SU-DHL-6 (cell line): Measurements from ENCODE around the gene SRSF1.

Experiments used
- H2AFZ ChIP-seq: fragments of 200-600 bp; sonication (generic); 2 replicates; pipeline ENCODE4 v1.6.1; 2014; ENCODE audit warnings: low read depth, mild to moderate bottlenecking, moderate library complexity, mixed read lengths, antibody characterized with exemption, low read length; ENCODE audit not compliant: severe bottlenecking
- H3F3A ChIP-seq: fragments of 200-600 bp; shearing (Covaris generic); 2 replicates; pipeline ENCODE4 v1.6.0; 2016; ENCODE audit warnings: antibody characterized with exemption, mild to moderate bottlenecking; ENCODE audit not compliant: insufficient read depth
- H3K27ac ChIP-seq: fragments of 200-600 bp; sonication (generic); 2 replicates; pipeline ENCODE4 v1.5.1; 2016; ENCODE audit warnings: low read depth, mild to moderate bottlenecking, low read length, moderate library complexity, mixed read lengths
- H3K27me3 ChIP-seq: fragments of 200-600 bp; sonication (generic), shearing (Covaris generic); 2 replicates; pipeline ENCODE4 v1.6.0; 2014; ENCODE audit warnings: mild to moderate bottlenecking, low read length
- H3K36me3 ChIP-seq: fragments of 200-600 bp; sonication (generic); 2 replicates; pipeline ENCODE4 v1.6.1; 2014; ENCODE audit warnings: mild to moderate bottlenecking, low read length, mixed read lengths
- H3K4me2 ChIP-seq: fragments of 300-600, 200-600 bp; shearing (Covaris generic), sonication (generic); 2 replicates; pipeline ENCODE4 v1.6.0; 2014; ENCODE audit warnings: low read length, low read depth, mild to moderate bottlenecking; ENCODE audit not compliant: poor library complexity, severe bottlenecking
- H3K4me3 ChIP-seq: fragments of 200-600 bp; sonication (generic); 2 replicates; pipeline ENCODE4 v1.5.1; 2014; ENCODE audit warnings: antibody characterized with exemption, low read length, mild to moderate bottlenecking, mixed read lengths; ENCODE audit not compliant: insufficient read depth, poor library complexity, severe bottlenecking
- H3K79me2 ChIP-seq: fragments of 200-600 bp; sonication (generic); 2 replicates; pipeline ENCODE4 v1.6.1; 2014; ENCODE audit warnings: mild to moderate bottlenecking, low read length, moderate library complexity; ENCODE audit not compliant: insufficient read depth
- H3K9ac ChIP-seq: fragments of 200-600 bp; sonication (generic); 2 replicates; pipeline ENCODE4 v1.7.0; 2014; ENCODE audit warnings: mild to moderate bottlenecking, low read length
- H3K9me2 ChIP-seq: fragments of 200-600 bp; sonication (generic); replicated peaks from 2 replicates; pipeline ENCODE4 v1.6.1; 2014; ENCODE audit warnings: low read length; ENCODE audit not compliant: insufficient read depth
- H3K9me3 ChIP-seq: fragments of 200-600 bp; sonication (generic); 2 replicates; pipeline ENCODE4 v1.6.1; 2014; ENCODE audit warnings: low read length, mixed read lengths; ENCODE audit not compliant: insufficient read depth
- H4K20me1 ChIP-seq: fragments of 200-600 bp; sonication (generic); 2 replicates; pipeline ENCODE4 v1.6.1; 2014; ENCODE audit warnings: low read depth, mild to moderate bottlenecking, antibody characterized with exemption, low read length, moderate library complexity, mixed read lengths
- CTCF ChIP-seq: fragments of 200-600 bp; sonication (generic); IDR thresholded peaks from one replicate; pipeline ENCODE4 v1.5.1; 2017; ENCODE audit warnings: antibody characterized with exemption, mild to moderate bottlenecking, low read length, moderate library complexity; ENCODE audit not compliant: insufficient read depth, poor library complexity, severe bottlenecking
- EZH2phosphoT487 ChIP-seq: fragments of 200-600 bp; sonication (generic), shearing (Covaris generic); conservative IDR thresholded peaks from 2 replicates; pipeline ENCODE4 v1.6.1; 2018; ENCODE audit warnings: mild to moderate bottlenecking, antibody characterized with exemption, low read length, moderate library complexity, mixed read lengths

The SRSF1 gene

GRCh38 chr17:57955183-57955931, 51.7 kb downstream of the SRSF1 start, which contains the start of gene CUEDC1:
Gene CUEDC1, minus strand, starts transcription at chr17:57955412. Its CDS starts 69,848 bp downstream, at chr17:57885564.
- Histone ChIP-seq H2AFZ (no peak within 1 kb of the TSS), H3K4me2 (peak within 1 kb of the TSS; percentile 45), H3K36me3 (no peaks in the 10 kb centered on the region), H3K4me3 (peak within 1 kb of the TSS; percentile 41), H3K79me2 (no peaks in the 10 kb centered on the region), H3K9ac (no peak within 1 kb of the TSS), H3K27me3 (no peaks in the 10 kb centered on the region), H3K9me2 (no peaks in the 10 kb centered on the region), H3F3A (no peaks in the 10 kb centered on the region), H3K27ac (no peak within 1 kb of the TSS), H4K20me1 (no peaks in the 10 kb centered on the region), H3K9me3 (no peaks in the 10 kb centered on the region)
- TF ChIP-seq CTCF (no peak), EZH2phosphoT487 (0 out of 2 replicates have a peak, but pooled peaks have one; percentile 53)

- Histone ChIP-seq H3K27ac (no peak overlapping the region), H3K36me3 (no peaks in the 10 kb centered on the region), H3K9me2 (no peaks in the 10 kb centered on the region), H3K27me3 (no peaks in the 10 kb centered on the region), H4K20me1 (no peaks in the 10 kb centered on the region), H3K9me3 (no peaks in the 10 kb centered on the region), H3K4me3 (no peak overlapping the region), H2AFZ (no peak overlapping the region), H3F3A (no peaks in the 10 kb centered on the region), H3K79me2 (no peaks in the 10 kb centered on the region), H3K9ac (no peak overlapping the region), H3K4me2 (peak overlapping the region; percentile 26)
- no peak for TF ChIP-seq CTCF
- 0 out of 2 replicates have a peak, but pooled peaks have one; percentile 82 for TF ChIP-seq EZH2phosphoT487
Observed at GRCh38 chr17:57954397-57955182, 52.5 kb downstream of the SRSF1 start.

- Histone ChIP-seq H3K9me2 (no peaks in the 10 kb centered on the region), H3K27ac (no peak overlapping the region), H3K4me2 (no peak overlapping the region), H3K27me3 (no peaks in the 10 kb centered on the region), H3F3A (no peaks in the 10 kb centered on the region), H3K36me3 (no peaks in the 10 kb centered on the region), H3K4me3 (no peak overlapping the region), H3K79me2 (no peaks in the 10 kb centered on the region), H3K9ac (no peak overlapping the region), H2AFZ (no peak overlapping the region), H3K9me3 (no peaks in the 10 kb centered on the region), H4K20me1 (no peaks in the 10 kb centered on the region)
- no peak for TF ChIP-seq EZH2phosphoT487
- TF ChIP-seq CTCF = no peak
Observed at GRCh38 chr17:57953705-57954396, 53.2 kb downstream of the SRSF1 start.
